Effector memory CD8-positive, alpha-beta T cell (primary cell): ENCODE data around the gene ILDR1.
"Not testable (repeated sequence)": the region's sequence is repeated elsewhere in the genome, so short reads cannot be mapped to it uniquely, and the experiment has no call there.

ENCODE experiments used
- ATAC-seq: fragments of 150-1000 bp; cut with Tn5 transposase; replicated peaks from 2 replicates; pipeline ENCODE4 v1.10.0; 2021; ENCODE audit warnings: mild to moderate bottlenecking, moderate library complexity
- DNase-seq, 3 experiments: peaks; one replicate each; pipeline ENCODE4 v3.0.0; 2021
- H3K27ac Mint-ChIP-seq, 2 donors: one replicate each; pipeline ENCODE4 v1.8.0; 2022; ENCODE audit warnings: mild to moderate bottlenecking in 2 of 2, mixed read lengths in 2 of 2, moderate library complexity in 2 of 2
- H3K27me3 Mint-ChIP-seq, 2 donors: one replicate each; pipeline ENCODE4 v1.8.0; 2022; ENCODE audit warnings: mixed read lengths in 2 of 2
- H3K36me3 Mint-ChIP-seq: one replicate; pipeline ENCODE4 v1.8.0; 2022; ENCODE audit warnings: mild to moderate bottlenecking, moderate library complexity, mixed read lengths; ENCODE audit not compliant: insufficient read depth
- H3K4me1 Mint-ChIP-seq, 2 donors: one replicate each; pipeline ENCODE4 v1.8.0; 2022; ENCODE audit warnings: low read depth in 2 of 2, mixed read lengths in 2 of 2
- H3K4me3 Mint-ChIP-seq, 2 donors: one replicate each; pipeline ENCODE4 v1.8.0; 2022; ENCODE audit warnings: mild to moderate bottlenecking in 2 of 2, mixed read lengths in 2 of 2, moderate library complexity in 2 of 2
- H3K9me3 Mint-ChIP-seq, 2 donors: one replicate each; pipeline ENCODE4 v1.8.0; 2022; ENCODE audit warnings: mixed read lengths in 2 of 2
- total RNA-seq, 9 experiments: gene quantifications; one replicate each; lab custom pipeline; 2026; lab: John Stamatoyannopoulos, UW

ILDR1 gene
- total RNA-seq: 0 to 0.21 (median 0) reads per million in 9 experiments

- H3K4me1 Mint-ChIP-seq: peaks cover 3 to 4% of the 10 kb centered on the region in 2 donors
- H3K27me3 Mint-ChIP-seq: peaks cover 13 to 49% of the 10 kb centered on the region in 2 donors
- peak within 1 kb of the TSS; percentile 73 to 80 for H3K4me3 Mint-ChIP-seq
- peaks cover 3% of the 10 kb centered on the region for H3K36me3 Mint-ChIP-seq
- DNase-seq (no peak), ATAC-seq (peak; percentile 37)
- no peaks in the 10 kb centered on the region for H3K9me3 Mint-ChIP-seq
- no peak within 1 kb of the TSS for H3K27ac Mint-ChIP-seq
Observed at GRCh38 chr3:122021811-122022401, at the start of gene ILDR1. TSS of gene ILDR1 (minus strand) at chr3:122022247. CDS start at chr3:122022077, 170 bp downstream.

GRCh38 chr3:122067588-122068240 lies 45.7 kb upstream of the ILDR1 start:
- no peak for DNase-seq
- Mint-ChIP-seq H3K27ac (peak overlapping the region in 1 of 2 donors; percentile 16), H3K4me3 (peak overlapping the region in 1 of 2 donors; percentile 49), H3K27me3 (no peaks in the 10 kb centered on the region), H3K4me1 (peaks cover 9 to 12% of the 10 kb centered on the region in 2 donors), H3K9me3 (no peaks in the 10 kb centered on the region), H3K36me3 (no peaks in the 10 kb centered on the region)
- no peak for ATAC-seq

GRCh38 chr3:122067214-122067550 lies 45.1 kb upstream of the ILDR1 start:
- no peaks in the 10 kb centered on the region for H3K9me3 Mint-ChIP-seq
- H3K4me3 Mint-ChIP-seq: peak overlapping the region; percentile 15 to 45
- ATAC-seq (peak; percentile 7), DNase-seq (no peak)
- H3K27me3 Mint-ChIP-seq: no peaks in the 10 kb centered on the region
- peak overlapping the region; percentile 16 to 63 for H3K27ac Mint-ChIP-seq
- H3K36me3 Mint-ChIP-seq: no peaks in the 10 kb centered on the region
- peaks cover 9 to 12% of the 10 kb centered on the region in 2 donors for H3K4me1 Mint-ChIP-seq

- Mint-ChIP-seq H3K27me3 (no peaks in the 10 kb centered on the region), H3K9me3 (no peaks in the 10 kb centered on the region), H3K4me1 (peaks cover 9 to 12% of the 10 kb centered on the region in 2 donors), H3K36me3 (no peaks in the 10 kb centered on the region), H3K27ac (peak overlapping the region; percentile 16 to 63), H3K4me3 (peak overlapping the region; percentile 15 to 45)
- DNase-seq (no peak), ATAC-seq (no peak)
Observed at GRCh38 chr3:122066331-122067213, 44.5 kb upstream of the ILDR1 start.

- no peaks in the 10 kb centered on the region for H3K36me3 Mint-ChIP-seq
- no peak overlapping the region for H3K4me3 Mint-ChIP-seq
- peaks cover 9 to 12% of the 10 kb centered on the region in 2 donors for H3K4me1 Mint-ChIP-seq
- no peak for ATAC-seq
- H3K9me3 Mint-ChIP-seq: no peaks in the 10 kb centered on the region
- H3K27ac Mint-ChIP-seq: no peak overlapping the region
- DNase-seq: no peak
- no peaks in the 10 kb centered on the region for H3K27me3 Mint-ChIP-seq
Observed at GRCh38 chr3:122064326-122064725, 42.3 kb upstream of the ILDR1 start.

- no peaks in the 10 kb centered on the region for H3K36me3 Mint-ChIP-seq
- no peak for ATAC-seq
- H3K4me3 Mint-ChIP-seq: no peak overlapping the region
- H3K27ac Mint-ChIP-seq: no peak overlapping the region
- no peak for DNase-seq
- H3K27me3 Mint-ChIP-seq: peaks cover 2 to 4% of the 10 kb centered on the region in 2 donors
- H3K9me3 Mint-ChIP-seq: no peaks in the 10 kb centered on the region
- H3K4me1 Mint-ChIP-seq: peaks cover 9 to 12% of the 10 kb centered on the region in 2 donors
Observed at GRCh38 chr3:122063908-122064307, 41.9 kb upstream of the ILDR1 start.

- peaks cover 14 to 25% of the 10 kb centered on the region in 2 donors for H3K27me3 Mint-ChIP-seq
- no peaks in the 10 kb centered on the region for H3K9me3 Mint-ChIP-seq
- H3K36me3 Mint-ChIP-seq: no peaks in the 10 kb centered on the region
- no peak overlapping the region for H3K27ac Mint-ChIP-seq
- no peak overlapping the region for H3K4me3 Mint-ChIP-seq
- no peak for ATAC-seq
- H3K4me1 Mint-ChIP-seq: no peaks in the 10 kb centered on the region
- no peak for DNase-seq
Observed at GRCh38 chr3:122060040-122060698, 38.1 kb upstream of the ILDR1 start.

GRCh38 chr3:122058294-122058693 lies 36.2 kb upstream of the ILDR1 start:
- no peak for DNase-seq
- Mint-ChIP-seq H3K4me3 (no peak overlapping the region), H3K9me3 (no peaks in the 10 kb centered on the region), H3K27ac (no peak overlapping the region), H3K4me1 (no peaks in the 10 kb centered on the region), H3K36me3 (no peaks in the 10 kb centered on the region), H3K27me3 (peaks cover 20 to 25% of the 10 kb centered on the region in 2 donors)
- ATAC-seq: no peak

GRCh38 chr3:122057671-122058070 lies 35.6 kb upstream of the ILDR1 start:
- DNase-seq (no peak), ATAC-seq (no peak)
- Mint-ChIP-seq H3K36me3 (no peaks in the 10 kb centered on the region), H3K27me3 (peaks cover 20 to 31% of the 10 kb centered on the region in 2 donors), H3K4me3 (no peak overlapping the region), H3K27ac (no peak overlapping the region), H3K9me3 (no peaks in the 10 kb centered on the region), H3K4me1 (no peaks in the 10 kb centered on the region)

- peak; percentile 31 for ATAC-seq
- H3K4me1 Mint-ChIP-seq: no peaks in the 10 kb centered on the region
- peaks cover 31 to 52% of the 10 kb centered on the region in 2 donors for H3K27me3 Mint-ChIP-seq
- H3K27ac Mint-ChIP-seq: no peak within 1 kb of the TSS
- H3K4me3 Mint-ChIP-seq: no peak within 1 kb of the TSS
- no peaks in the 10 kb centered on the region for H3K9me3 Mint-ChIP-seq
- no peak for DNase-seq
- peaks cover 1% of the 10 kb centered on the region for H3K36me3 Mint-ChIP-seq
Observed at GRCh38 chr3:122055215-122055614, 33.2 kb upstream of the ILDR1 start, which contains the start of gene CD86. TSS of gene CD86 (plus strand) at chr3:122055362. CDS start at chr3:122055490, 128 bp downstream.

GRCh38 chr3:122052968-122053367 lies 30.9 kb upstream of the ILDR1 start:
- no peaks in the 10 kb centered on the region for H3K9me3 Mint-ChIP-seq
- ATAC-seq (no peak), DNase-seq (no peak)
- H3K27me3 Mint-ChIP-seq: peaks cover 18 to 49% of the 10 kb centered on the region in 2 donors
- H3K27ac Mint-ChIP-seq: no peak overlapping the region
- no peak overlapping the region for H3K4me3 Mint-ChIP-seq
- no peaks in the 10 kb centered on the region for H3K4me1 Mint-ChIP-seq
- H3K36me3 Mint-ChIP-seq: peaks cover 4% of the 10 kb centered on the region

GRCh38 chr3:122047773-122048172 lies 25.7 kb upstream of the ILDR1 start:
- H3K27ac Mint-ChIP-seq, H3K4me3 Mint-ChIP-seq, H3K9me3 Mint-ChIP-seq, H3K36me3 Mint-ChIP-seq, ATAC-seq, H3K4me1 Mint-ChIP-seq, DNase-seq: not testable (repeated sequence)
- H3K27me3 Mint-ChIP-seq: peaks cover 11 to 32% of the 10 kb centered on the region in 2 donors

- peaks cover 9 to 27% of the 10 kb centered on the region in 2 donors for H3K27me3 Mint-ChIP-seq
- not testable (repeated sequence) for H3K36me3 Mint-ChIP-seq, H3K4me3 Mint-ChIP-seq, H3K27ac Mint-ChIP-seq, H3K4me1 Mint-ChIP-seq, ATAC-seq, DNase-seq, H3K9me3 Mint-ChIP-seq
Observed at GRCh38 chr3:122047296-122047695, 25.2 kb upstream of the ILDR1 start.
